Colonic mucosa (tissue), 4 donors: Measurements from ENCODE around the gene CFAP54. TPM values are rescaled to one million over a fixed set of nuclear protein-coding genes. Genes with fewer than 3 reads are reported as not detected.

Experiments used
- DNase-seq: peaks from one replicate; pipeline ENCODE4 v3.0.0-alpha.2; 2020
- H3K27ac ChIP-seq: fragments of 200-600 bp; one replicate; pipeline ENCODE4 v1.8.0; 2021
- H3K27me3 ChIP-seq: fragments of 200-600 bp; one replicate; pipeline ENCODE4 v1.8.0; 2021
- H3K36me3 ChIP-seq: fragments of 200-600 bp; one replicate; pipeline ENCODE4 v1.8.0; 2021
- H3K4me1 ChIP-seq: fragments of 200-600 bp; one replicate; pipeline ENCODE4 v1.8.0; 2021; ENCODE audit warnings: mild to moderate bottlenecking
- H3K4me3 ChIP-seq: fragments of 200-600 bp; one replicate; pipeline ENCODE4 v1.8.0; 2021
- H3K9ac ChIP-seq, 2 donors: one replicate each; pipeline ENCODE4 v1.7.0; 2013; ENCODE audit warnings: control low read depth in 2 of 2, low read depth in 2 of 2, low read length in 2 of 2
- H3K9me3 ChIP-seq: fragments of 200-600 bp; one replicate; pipeline ENCODE4 v1.8.0; 2021
- intact Hi-C: fragments of 100-400 bp; cut with DNase I; formaldehyde crosslinking; loops from one replicate; pipeline ENCODE4 v1.14.1; 2022
- total RNA-seq, 2 donors: library from RNA; stranded (reverse); fragmentation: NEBNext Ultra II Directional in 1 of 2; extraction: Animal tissue kit (Norgen Biotek cat#: 25700) in 1 of 2; gene quantifications; one replicate each; pipeline ENCODE4 v1.2.1, GENCODE V29; 2021
- TF ChIP-seq, protein P1 (sequence below): fragments of 200-600 bp; IDR thresholded peaks from one replicate; pipeline ENCODE4 v1.8.0; 2022; ENCODE audit warnings: antibody characterized with exemption, mild to moderate bottlenecking
- donor health status: healthy.
- donor health status: DM: no; HTN: no; CAD: no.
- donor health status: DM: no; HTN: no; CAD: no.

CFAP54 gene
- total RNA-seq, 2 donors from 2014 or later: 0.32 TPM

DNA sequence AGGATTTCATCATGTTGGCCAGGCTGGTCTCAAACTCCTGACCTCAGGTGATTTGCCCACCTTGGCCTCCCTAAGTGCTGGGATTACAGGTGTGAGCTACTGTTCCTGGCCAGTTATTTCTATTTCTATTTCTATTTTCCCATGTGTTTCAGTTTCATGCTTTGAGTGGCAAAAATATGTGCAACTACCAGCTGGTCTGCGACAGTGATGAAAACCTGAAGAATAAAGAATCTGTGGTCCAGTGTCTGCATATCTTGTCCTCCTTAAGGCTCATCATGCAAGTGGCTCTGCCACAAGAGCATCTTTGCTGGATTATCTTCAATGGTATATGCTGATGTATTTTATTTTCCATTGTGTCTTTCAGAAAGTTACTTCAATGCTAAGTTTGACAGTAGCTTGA lies 17.4 kb downstream of the CFAP54 start:
- Histone ChIP-seq H3K36me3 (no peaks in the 10 kb centered on the region), H3K27ac (no peak overlapping the region), H3K9me3 (no peaks in the 10 kb centered on the region), H3K4me3 (no peak overlapping the region), H3K27me3 (no peaks in the 10 kb centered on the region), H3K9ac (no peak overlapping the region), H3K4me1 (no peaks in the 10 kb centered on the region)
- no peak for DNase-seq
- intact Hi-C loops: no loop called here
- TF ChIP-seq, protein P1, sequence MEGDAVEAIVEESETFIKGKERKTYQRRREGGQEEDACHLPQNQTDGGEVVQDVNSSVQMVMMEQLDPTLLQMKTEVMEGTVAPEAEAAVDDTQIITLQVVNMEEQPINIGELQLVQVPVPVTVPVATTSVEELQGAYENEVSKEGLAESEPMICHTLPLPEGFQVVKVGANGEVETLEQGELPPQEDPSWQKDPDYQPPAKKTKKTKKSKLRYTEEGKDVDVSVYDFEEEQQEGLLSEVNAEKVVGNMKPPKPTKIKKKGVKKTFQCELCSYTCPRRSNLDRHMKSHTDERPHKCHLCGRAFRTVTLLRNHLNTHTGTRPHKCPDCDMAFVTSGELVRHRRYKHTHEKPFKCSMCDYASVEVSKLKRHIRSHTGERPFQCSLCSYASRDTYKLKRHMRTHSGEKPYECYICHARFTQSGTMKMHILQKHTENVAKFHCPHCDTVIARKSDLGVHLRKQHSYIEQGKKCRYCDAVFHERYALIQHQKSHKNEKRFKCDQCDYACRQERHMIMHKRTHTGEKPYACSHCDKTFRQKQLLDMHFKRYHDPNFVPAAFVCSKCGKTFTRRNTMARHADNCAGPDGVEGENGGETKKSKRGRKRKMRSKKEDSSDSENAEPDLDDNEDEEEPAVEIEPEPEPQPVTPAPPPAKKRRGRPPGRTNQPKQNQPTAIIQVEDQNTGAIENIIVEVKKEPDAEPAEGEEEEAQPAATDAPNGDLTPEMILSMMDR: no peak

DNA sequence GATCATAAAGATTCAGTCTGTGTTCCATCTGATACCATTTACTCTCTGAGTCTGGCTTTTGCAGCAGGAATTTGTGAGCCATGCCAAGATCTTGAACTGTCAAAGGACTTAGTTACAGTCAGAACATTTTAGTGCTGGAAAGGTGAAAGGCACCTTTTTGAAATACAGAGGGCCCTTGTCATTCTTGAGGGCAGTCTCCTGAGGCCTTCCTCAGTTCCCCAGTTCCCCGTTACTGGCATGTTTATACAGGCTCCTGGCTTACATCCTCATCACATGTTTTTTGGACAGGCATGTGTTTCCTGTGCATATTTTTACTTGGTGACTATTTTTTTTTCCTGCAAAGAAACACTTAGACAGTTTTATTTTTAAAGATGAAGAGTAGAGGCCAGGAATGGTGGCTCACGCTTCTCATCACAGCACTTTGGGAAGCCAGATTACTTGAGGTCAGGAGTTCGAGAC lies 21.0 kb downstream of the CFAP54 start:
- Histone ChIP-seq H3K9ac (no peak overlapping the region), H3K4me1 (no peaks in the 10 kb centered on the region), H3K4me3 (no peak overlapping the region), H3K27me3 (no peaks in the 10 kb centered on the region), H3K27ac (no peak overlapping the region), H3K9me3 (no peaks in the 10 kb centered on the region), H3K36me3 (no peaks in the 10 kb centered on the region)
- intact Hi-C loops: loop anchor here (5.0 kb wide), 1 partner anchor 108 kb away; the partner anchor contains the start of gene CDK17
- no peak for DNase-seq
- TF ChIP-seq, protein P1: no peak

DNA sequence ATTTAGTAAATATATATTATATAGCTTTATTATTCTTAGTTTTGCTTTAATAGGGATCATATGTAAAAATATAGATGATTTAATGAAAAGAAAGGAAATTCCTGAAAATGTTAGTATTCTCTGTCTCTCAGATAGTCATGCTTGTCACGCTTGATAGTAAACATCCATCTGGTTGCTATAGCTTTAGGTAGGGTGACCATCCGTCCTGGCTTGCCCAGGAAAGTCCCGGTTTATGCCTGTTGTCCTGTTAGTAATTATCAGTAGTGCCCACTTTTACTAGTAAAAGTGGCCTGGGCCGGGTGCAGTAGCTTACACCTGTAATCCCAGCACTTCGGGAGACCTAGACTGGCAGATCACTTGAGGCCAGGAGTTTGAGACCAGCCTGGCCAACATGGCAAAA lies 23.8 kb downstream of the CFAP54 start:
- Histone ChIP-seq H3K4me1 (no peaks in the 10 kb centered on the region), H3K4me3 (no peak overlapping the region), H3K9me3 (no peaks in the 10 kb centered on the region), H3K27me3 (no peaks in the 10 kb centered on the region), H3K36me3 (no peaks in the 10 kb centered on the region), H3K9ac (no peak overlapping the region), H3K27ac (no peak overlapping the region)
- TF ChIP-seq, protein P1: no peak
- intact Hi-C loops: loop anchor here (5.0 kb wide), 1 partner anchor 111 kb away; the partner anchor contains the start of gene CDK17
- DNase-seq: no peak

DNA sequence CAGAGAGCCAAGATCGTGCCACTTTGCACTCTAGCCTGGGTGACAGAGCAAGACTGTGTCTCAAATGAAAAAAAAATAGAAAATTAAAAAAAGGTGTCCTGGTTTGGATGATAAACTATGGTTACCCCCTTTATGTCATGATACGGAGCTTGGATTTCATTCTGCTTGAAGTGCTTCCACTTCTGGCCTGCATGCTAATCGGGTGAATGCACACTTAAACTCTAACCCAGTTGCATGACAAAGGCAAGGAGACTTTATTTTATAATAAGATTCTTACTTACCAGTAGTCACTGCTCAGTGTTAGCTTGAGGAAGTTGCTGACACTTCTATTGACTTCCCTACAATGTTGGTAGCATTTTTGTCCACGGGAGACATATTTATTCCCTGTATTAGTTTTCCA lies 24.3 kb downstream of the CFAP54 start:
- Histone ChIP-seq H3K27me3 (no peaks in the 10 kb centered on the region), H3K27ac (no peak overlapping the region), H3K4me1 (no peaks in the 10 kb centered on the region), H3K9ac (no peak overlapping the region), H3K36me3 (no peaks in the 10 kb centered on the region), H3K4me3 (no peak overlapping the region), H3K9me3 (no peaks in the 10 kb centered on the region)
- TF ChIP-seq, protein P1: no peak
- DNase-seq: no peak
- intact Hi-C loops: loop anchor here (5.0 kb wide), 1 partner anchor 111 kb away; the partner anchor contains the start of gene CDK17

DNA sequence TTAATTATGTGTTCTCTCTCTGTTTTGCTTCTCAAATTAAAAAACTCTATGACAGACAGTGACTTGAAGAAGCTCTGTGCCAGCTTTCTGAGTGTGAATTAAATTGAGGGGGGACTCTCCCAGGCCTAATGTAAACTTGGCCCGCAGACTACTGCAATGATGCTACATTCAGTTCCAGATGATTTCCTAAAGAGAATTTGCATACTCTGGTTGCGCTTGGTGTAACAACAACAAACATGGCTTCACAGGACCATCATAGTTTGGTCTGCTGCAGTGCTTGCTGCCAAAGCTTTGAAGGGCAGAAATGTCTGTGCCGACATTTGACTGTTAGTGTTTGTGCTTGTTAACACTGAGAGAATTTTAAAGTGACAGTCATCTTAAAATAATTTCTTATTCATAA lies 25.0 kb downstream of the CFAP54 start:
- H3K27me3 ChIP-seq: no peaks in the 10 kb centered on the region
- no peak overlapping the region for H3K9ac ChIP-seq
- TF ChIP-seq, protein P1: no peak
- no peaks in the 10 kb centered on the region for H3K4me1 ChIP-seq
- no peaks in the 10 kb centered on the region for H3K36me3 ChIP-seq
- no peak overlapping the region for H3K27ac ChIP-seq
- no peak for DNase-seq
- no peak overlapping the region for H3K4me3 ChIP-seq
- intact Hi-C loops: loop anchor here (5.0 kb wide), 1 partner anchor 112 kb away; the partner anchor contains the start of gene CDK17
- no peaks in the 10 kb centered on the region for H3K9me3 ChIP-seq
